HL-60 (cell line): ENCODE measurements around the gene SLC10A3.
A peak's percentile ranks its signal among the peaks of the same experiment; 100 is the strongest.

Source experiments
- DNase-seq, 2 experiments: peaks; one replicate each; pipeline ENCODE4 v3.0.0-alpha.2; 2010 to 2020; ENCODE audit warnings: low read depth in 1 of 2, low spot score in 1 of 2
- H3K27ac ChIP-seq: fragments of 250-450 bp; sonication (Bioruptor Pico); replicated peaks from 2 replicates; pipeline ENCODE4 v1.5.1; 2020; ENCODE audit warnings: mild to moderate bottlenecking, moderate library complexity
- H3K27me3 ChIP-seq: fragments of 250-450 bp; sonication (Bioruptor Pico); 2 replicates; pipeline ENCODE4 v1.5.1; 2021; ENCODE audit warnings: mild to moderate bottlenecking, moderate library complexity; ENCODE audit not compliant: insufficient read depth, poor library complexity, severe bottlenecking
- H3K4me3 ChIP-seq: replicated peaks from 2 replicates; pipeline ENCODE4 v1.5.1; 2011; ENCODE audit warnings: mild to moderate bottlenecking, control low read depth, low read length; ENCODE audit not compliant: insufficient read depth
- CTCF ChIP-seq: IDR thresholded peaks from one replicate; pipeline ENCODE4 v1.5.1; 2011; ENCODE audit warnings: low read length, control low read depth, inconsistent platforms; ENCODE audit not compliant: insufficient read depth
- GABPA ChIP-seq: IDR thresholded peaks from 2 replicates; pipeline ENCODE4 v1.6.1; 2012; ENCODE audit warnings: low read depth
- POLR2AphosphoS5 ChIP-seq: IDR thresholded peaks from 2 replicates; pipeline ENCODE4 v1.6.1; 2012; ENCODE audit warnings: low read depth
- REST ChIP-seq: IDR thresholded peaks from 2 replicates; pipeline ENCODE4 v1.6.1; 2012; ENCODE audit warnings: low read depth; ENCODE audit not compliant: insufficient replicate concordance
- SPI1 ChIP-seq: IDR thresholded peaks from 2 replicates; pipeline ENCODE4 v1.6.1; 2012; ENCODE audit warnings: low read depth, mild to moderate bottlenecking, borderline replicate concordance

Gene SLC10A3

GRCh38 chrX:154530286-154530685, 39.9 kb upstream of the SLC10A3 start:
- TF ChIP-seq POLR2AphosphoS5 (no peak), CTCF (no peak), GABPA (no peak), SPI1 (no peak), REST (no peak)
- Histone ChIP-seq H3K4me3 (no peak overlapping the region), H3K27me3 (no peaks in the 10 kb centered on the region), H3K27ac (no peak overlapping the region)
- no peak for DNase-seq

- no peak overlapping the region for H3K27ac ChIP-seq
- H3K27me3 ChIP-seq: no peaks in the 10 kb centered on the region
- H3K4me3 ChIP-seq: no peak overlapping the region
- TF ChIP-seq CTCF (no peak), GABPA (no peak), REST (no peak), SPI1 (no peak), POLR2AphosphoS5 (no peak)
- DNase-seq: no peak
Measured at GRCh38 chrX:154529206-154529612, 38.8 kb upstream of the SLC10A3 start.

- peak; percentile 36 for TF ChIP-seq CTCF
- TF ChIP-seq REST: no peak
- H3K27ac ChIP-seq: peak overlapping the region; percentile 33; the same call in 1 of the 2 replicates
- H3K4me3 ChIP-seq: peak overlapping the region; percentile 10; the same call in 1 of the 2 replicates
- no peaks in the 10 kb centered on the region for H3K27me3 ChIP-seq
- peak in 1 of 2 experiments; percentile 83 for DNase-seq
Measured at GRCh38 chrX:154526901-154527675, 36.7 kb upstream of the SLC10A3 start.
